ENCODE results near the gene MED13L.

MED13L gene

GRCh38 chr12:115926037-115926670, 351.3 kb downstream of the MED13L start:
- no peak for DNase-seq

GRCh38 chr12:115923851-115924250, 353.6 kb downstream of the MED13L start:
- DNase-seq = no peak

- no peak for DNase-seq
Measured at GRCh38 chr12:115922952-115923564, 354.4 kb downstream of the MED13L start.

GRCh38 chr12:115920395-115921183, 356.9 kb downstream of the MED13L start:
- no peak for DNase-seq

- no peak for DNase-seq
Measured at GRCh38 chr12:115918763-115919162, 358.7 kb downstream of the MED13L start.

- DNase-seq = no peak
Measured at GRCh38 chr12:115916910-115917668, 360.4 kb downstream of the MED13L start.

GRCh38 chr12:115914122-115914521, 363.4 kb downstream of the MED13L start:
- no peak for DNase-seq

- no peak for DNase-seq
Measured at GRCh38 chr12:115912440-115912839, 365.1 kb downstream of the MED13L start.

- no peak for DNase-seq
Measured at GRCh38 chr12:115911360-115911759, 366.1 kb downstream of the MED13L start.

- DNase-seq = no peak
Measured at GRCh38 chr12:115910057-115910456, 367.4 kb downstream of the MED13L start.

All from NCI-H1436 treated with DMSO at 0.1 percent for 48 hours (cell line).